H1 (cell line): ENCODE measurements around the gene RP9. TPM values are rescaled to one million over a fixed set of nuclear protein-coding genes. Genes with fewer than 3 reads are reported as not detected.

Experiments used
- CTCF ChIA-PET: fragments of 300-600 bp; sonication (Branson Sonifier 250); formaldehyde crosslinking; loops from one replicate; lab custom pipeline; 2021; ENCODE audit not compliant: partially characterized antibody; lab: Charles Lee
- POLR2A ChIA-PET: fragments of 300-600 bp; sonication (Branson Sonifier 250); formaldehyde crosslinking; loops from one replicate; lab custom pipeline; 2021; ENCODE audit warnings: inconsistent platforms; ENCODE audit not compliant: partially characterized antibody; lab: Charles Lee
- DNase-seq, 2 experiments: peaks; one replicate each; pipeline versions ENCODE4 v3.0.0 to v3.0.0-alpha.2; 2010 to 2022; ENCODE audit warnings: low spot score in 2 of 2, low read depth in 1 of 2, mixed read lengths in 1 of 2
- FAIRE-seq: peaks from 2 replicates; lab custom pipeline; 2011; peaks lifted over from hg19 to GRCh38; lab: Jason Lieb, UNC
- H2AFZ ChIP-seq: 2 replicates; pipeline ENCODE4 v1.8.1; 2012; ENCODE audit warnings: low read length, inconsistent platforms
- H2AK5ac ChIP-seq: 2 replicates; pipeline ENCODE4 v1.6.1; 2013; ENCODE audit warnings: low read depth, low read length
- H2BK120ac ChIP-seq: replicated peaks from 2 replicates; pipeline ENCODE3; 2013; ENCODE audit warnings: low read depth, low read length, inconsistent platforms
- H2BK12ac ChIP-seq: 2 replicates; pipeline ENCODE4 v1.6.1; 2013; ENCODE audit warnings: low read depth, low read length
- H2BK15ac ChIP-seq: 2 replicates; pipeline ENCODE4 v1.6.1; 2013; ENCODE audit warnings: low read length
- H2BK20ac ChIP-seq: 2 replicates; pipeline ENCODE4 v1.6.1; 2013; ENCODE audit warnings: low read length
- H2BK5ac ChIP-seq: 2 replicates; pipeline ENCODE4 v1.6.1; 2013; ENCODE audit warnings: low read depth, low read length
- H3K14ac ChIP-seq: 2 replicates; pipeline ENCODE4 v1.6.1; 2013; ENCODE audit warnings: inconsistent platforms; ENCODE audit not compliant: insufficient read length
- H3K18ac ChIP-seq: 2 replicates; pipeline ENCODE4 v1.6.1; 2013; ENCODE audit warnings: low read length; ENCODE audit errors: extremely low read depth
- H3K23ac ChIP-seq: 2 replicates; pipeline ENCODE4 v1.6.1; 2013; ENCODE audit warnings: inconsistent platforms; ENCODE audit not compliant: insufficient read length
- H3K23me2 ChIP-seq: 2 replicates; pipeline ENCODE4 v1.6.1; 2013; ENCODE audit warnings: low read depth, low read length
- H3K27ac ChIP-seq: 2 replicates; pipeline ENCODE4 v1.6.1; 2011; ENCODE audit warnings: low read depth, low read length, inconsistent platforms
- H3K27me3 ChIP-seq, 4 experiments: replicated peaks in 1 of 4; 1 replicate in 1 of 4; 2 replicates in 3 of 4; pipeline versions ENCODE4 v1.6.1 to v1.8.1; 2011 to 2013; ENCODE audit warnings: low read length in 3 of 4, mild to moderate bottlenecking in 3 of 4, inconsistent platforms in 2 of 4, mixed read lengths in 2 of 4, moderate library complexity in 1 of 4; ENCODE audit not compliant: control insufficient read depth in 3 of 4, insufficient read depth in 3 of 4; ENCODE audit errors: extremely low read depth in 1 of 4
- H3K36me3 ChIP-seq, 4 experiments: 2 replicates each; pipeline versions ENCODE4 v1.6.1 to v1.8.1; 2011 to 2013; ENCODE audit warnings: mild to moderate bottlenecking in 4 of 4, low read length in 3 of 4, moderate library complexity in 2 of 4, control low read depth in 1 of 4, inconsistent platforms in 1 of 4; ENCODE audit not compliant: insufficient read depth in 4 of 4, control insufficient read depth in 2 of 4
- H3K4ac ChIP-seq: replicated peaks from 2 replicates; pipeline ENCODE3; 2013; ENCODE audit warnings: low read length, low read depth, mixed read lengths, inconsistent platforms; ENCODE audit not compliant: insufficient read length
- H3K4me1 ChIP-seq, 4 experiments: replicated peaks in 1 of 4; 1 replicate in 1 of 4; 2 replicates in 3 of 4; pipeline versions ENCODE4 v1.6.1 to v1.8.1; 2011 to 2013; ENCODE audit warnings: low read length in 3 of 4, inconsistent platforms in 2 of 4, mixed read lengths in 1 of 4; ENCODE audit not compliant: insufficient read depth in 4 of 4, control insufficient read depth in 3 of 4
- H3K4me2 ChIP-seq, 2 experiments: 2 replicates each; pipeline versions ENCODE4 v1.6.1 to v1.8.1; 2011 to 2013; ENCODE audit warnings: low read depth in 2 of 2, low read length in 2 of 2, control low read depth in 1 of 2, inconsistent platforms in 1 of 2, mild to moderate bottlenecking in 1 of 2; ENCODE audit not compliant: insufficient read depth in 1 of 2
- H3K4me3 ChIP-seq, 4 experiments: fragments of 200-600, 300-600 bp in 1 of 4; sonication (generic), shearing (Covaris generic), sonication (Bioruptor Twin) in 1 of 4; 2 replicates each; pipeline versions ENCODE4 v1.5.1 to v1.8.1; 2011 to 2016; ENCODE audit warnings: low read length in 4 of 4, low read depth in 3 of 4, control low read depth in 2 of 4, inconsistent platforms in 2 of 4, mild to moderate bottlenecking in 2 of 4, mixed read lengths in 1 of 4, moderate library complexity in 1 of 4; ENCODE audit not compliant: insufficient read depth in 2 of 4; ENCODE audit errors: extremely low read depth in 1 of 4
- H3K56ac ChIP-seq: replicated peaks from 2 replicates; pipeline ENCODE3; 2013; ENCODE audit warnings: low read depth, mild to moderate bottlenecking, mixed read lengths, low read length, inconsistent platforms; ENCODE audit not compliant: insufficient read length
- H3K79me1 ChIP-seq: 2 replicates; pipeline ENCODE4 v1.6.1; 2013; ENCODE audit warnings: low read depth, low read length, control low read depth
- H3K79me2 ChIP-seq, 2 experiments: 2 replicates each; pipeline versions ENCODE4 v1.6.1 to v1.8.1; 2012 to 2013; ENCODE audit warnings: low read length in 2 of 2, mild to moderate bottlenecking in 2 of 2, inconsistent platforms in 1 of 2; ENCODE audit not compliant: insufficient read depth in 2 of 2, control insufficient read depth in 1 of 2
- H3K9ac ChIP-seq, 4 experiments: replicated peaks in 1 of 4; 1 replicate in 1 of 4; 2 replicates in 3 of 4; pipeline versions ENCODE4 v1.6.1 to v1.8.1; 2011 to 2013; ENCODE audit warnings: low read depth in 3 of 4, low read length in 3 of 4, control low read depth in 2 of 4, mild to moderate bottlenecking in 2 of 4, moderate library complexity in 2 of 4, inconsistent platforms in 1 of 4; ENCODE audit errors: extremely low read depth in 1 of 4
- H3K9me3 ChIP-seq, 2 experiments: 2 replicates each; pipeline versions ENCODE4 v1.6.1 to v1.8.1; 2012 to 2013; ENCODE audit warnings: mild to moderate bottlenecking in 2 of 2, moderate library complexity in 2 of 2, control low read depth in 1 of 2, inconsistent platforms in 1 of 2, low read depth in 1 of 2, low read length in 1 of 2, mixed read lengths in 1 of 2; ENCODE audit not compliant: insufficient read depth in 2 of 2
- H4K20me1 ChIP-seq, 2 experiments: replicated peaks in 1 of 2; 2 replicates each; pipeline versions ENCODE3 to v1.8.1; 2011 to 2013; ENCODE audit warnings: inconsistent platforms in 2 of 2, low read length in 2 of 2, mild to moderate bottlenecking in 1 of 2; ENCODE audit not compliant: insufficient read depth in 2 of 2, control insufficient read depth in 1 of 2
- H4K5ac ChIP-seq: 2 replicates; pipeline ENCODE4 v1.6.1; 2013; ENCODE audit warnings: low read length, low read depth, mixed read lengths, inconsistent platforms; ENCODE audit not compliant: insufficient read length
- H4K8ac ChIP-seq: 2 replicates; pipeline ENCODE4 v1.8.0; 2013; ENCODE audit warnings: mild to moderate bottlenecking, moderate library complexity, low read length, inconsistent platforms; ENCODE audit not compliant: insufficient read depth; ENCODE audit errors: extremely low read depth
- H4K91ac ChIP-seq: replicated peaks from 2 replicates; pipeline ENCODE3; 2013; ENCODE audit warnings: low read length, mixed read lengths, inconsistent platforms; ENCODE audit not compliant: insufficient read length
- JUN ChIP-seq: IDR thresholded peaks from 2 replicates; pipeline ENCODE4 v1.6.1; 2011; ENCODE audit warnings: low read depth, mild to moderate bottlenecking, improper control_type of control experiment, low read length
- WGBS, 2 experiments: shearing (Covaris generic) in 1 of 2; methylation state at CpG; one replicate each; pipeline versions ENCODE4 v1.1.6 to v1.1.7; 2013 to 2015; ENCODE audit warnings: low lambda C conversion rate in 2 of 2, mixed read lengths in 2 of 2, inconsistent platforms in 1 of 2, low coverage in 1 of 2, missing lambda C conversion rate in 1 of 2; ENCODE audit not compliant: insufficient replicate concordance in 2 of 2, insufficient coverage in 1 of 2, insufficient read length in 1 of 2; ENCODE audit errors: extremely low coverage in 1 of 2, missing lambda C conversion rate in 1 of 2; 5-methylcytosine and 5-hydroxymethylcytosine counted together
- polyA plus RNA-seq, 7 experiments: library from polyadenylated mRNA; depleted of rRNA in 3 of 7; stranded (reverse) in 5 of 7; unstranded in 2 of 7; fragments of >200 nt in 5 of 7; fragments of 200-250 nt in 2 of 7; gene quantifications; 1 replicate in 5 of 7; 2 replicates in 1 of 7; 4 replicates in 1 of 7; pipeline versions ENCODE4 v1.2.1 to v1.2.3, GENCODE V29; 2011 to 2013; ENCODE audit warnings: missing spikeins in 2 of 7, mixed read lengths in 2 of 7
- total RNA-seq: library from RNA; stranded (reverse); fragmentation: NEBNext Ultra II Directional; extraction: Animal tissue kit (Norgen Biotek cat#: 25700); gene quantifications from 2 replicates; pipeline ENCODE4 v1.2.1, GENCODE V29; 2021

The RP9 gene
- total and polyA plus RNA-seq, 2 of the 8 experiments (the other 6 are each of a cell fraction or from before 2014, with no cell fraction given): 11.0 to 12.4 TPM

- H3K27ac ChIP-seq: no peak overlapping the region
- no peak for TF ChIP-seq JUN
These were observed 36.7 kb downstream of the RP9 start for GRCh38 chr7:33072471-33072870.

More at GRCh38 chr7:33072471-33072870, 36.7 kb downstream of the RP9 start:
- Histone ChIP-seq H3K4me3 (no peak overlapping the region), H3K36me3 (no peaks in the 10 kb centered on the region), H2BK5ac (no peak overlapping the region), H4K8ac (no peak overlapping the region), H3K4me1 (peaks cover 0 to 6% (median 3%) of the 10 kb centered on the region in 4 experiments; a peak in 3 of 7 replicates), H3K56ac (no peak overlapping the region), H3K4me2 (no peak overlapping the region), H3K27me3 (no peaks in the 10 kb centered on the region), H2AK5ac (no peak overlapping the region), H2AFZ (no peak overlapping the region), H2BK20ac (no peak overlapping the region), H3K79me2 (no peaks in the 10 kb centered on the region), H3K79me1 (no peaks in the 10 kb centered on the region), H3K4ac (no peak overlapping the region), H3K9me3 (peaks cover 10 to 18% of the 10 kb centered on the region in 2 experiments; a peak in 3 of 4 replicates), H4K5ac (no peak overlapping the region), H2BK12ac (no peak overlapping the region), H3K9ac (no peak overlapping the region), H2BK15ac (no peak overlapping the region), H3K18ac (no peak overlapping the region), H4K91ac (no peak overlapping the region), H3K23me2 (no peaks in the 10 kb centered on the region), H3K23ac (no peak overlapping the region), H4K20me1 (no peaks in the 10 kb centered on the region), H2BK120ac (no peak overlapping the region), H3K14ac (no peak overlapping the region)
- DNase-seq: no peak
- no peak for FAIRE-seq
- POLR2A ChIA-PET: interaction anchor here (1.1 kb wide), 1 partner anchor 10 kb away, joined by 3 read pairs; the partner anchor contains the start of gene NT5C3A
- CTCF ChIA-PET: interaction anchor here (0.8 to 1.2 kb wide), 2 partner anchors 19 to 37 kb away, joined by 3 to 5 read pairs; partner anchors contain the start of gene RP9
- 85% methylated on average over 2 of the region's 2 CpGs; no CpG with 5 or more reads in 1 of the 2 experiments for WGBS, 2 experiments
